KOPT-K1 (cell line): ENCODE data around the gene CCL15.

Experiments
- H3K27ac ChIP-seq: fragments of 200-600 bp; sonication (generic); 2 replicates; pipeline ENCODE4 v1.5.1; 2016; ENCODE audit warnings: antibody characterized with exemption, mild to moderate bottlenecking, low read depth, low read length; ENCODE audit not compliant: poor library complexity, severe bottlenecking
- H3K36me3 ChIP-seq: fragments of 200-600 bp; sonication (generic); 2 replicates; pipeline ENCODE4 v1.5.1; 2017; ENCODE audit warnings: antibody characterized with exemption, mild to moderate bottlenecking, low read length, moderate library complexity; ENCODE audit not compliant: insufficient read depth
- H3K9me3 ChIP-seq: fragments of 200-600 bp; sonication (generic); 2 replicates; pipeline ENCODE4 v1.5.1; 2017; ENCODE audit warnings: antibody characterized with exemption, low read length, mild to moderate bottlenecking; ENCODE audit not compliant: insufficient read depth, poor library complexity, severe bottlenecking

CCL15 gene

DNA sequence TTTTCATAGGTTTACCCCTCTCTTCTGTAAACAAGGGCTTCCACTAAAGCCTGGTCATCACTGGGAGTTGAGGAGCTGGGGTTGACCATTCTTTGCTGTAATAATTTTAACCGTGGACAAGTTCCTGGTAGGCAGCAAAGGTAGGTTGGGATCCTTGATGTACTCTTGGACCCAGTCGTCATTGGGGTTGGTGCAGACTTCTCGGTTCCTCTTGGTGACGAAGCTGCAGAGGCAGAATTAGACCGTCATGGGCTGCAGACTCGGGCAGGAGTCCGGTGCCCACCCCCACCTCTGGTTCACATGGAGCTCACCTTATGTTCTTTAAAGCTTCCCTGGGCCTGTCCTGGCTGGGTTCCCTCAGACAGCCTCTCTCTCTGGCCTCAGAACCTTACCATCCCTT is 23.8 kb downstream of the CCL15 start:
- Histone ChIP-seq H3K36me3 (no peaks in the 10 kb centered on the region), H3K27ac (no peak overlapping the region), H3K9me3 (no peaks in the 10 kb centered on the region)

DNA sequence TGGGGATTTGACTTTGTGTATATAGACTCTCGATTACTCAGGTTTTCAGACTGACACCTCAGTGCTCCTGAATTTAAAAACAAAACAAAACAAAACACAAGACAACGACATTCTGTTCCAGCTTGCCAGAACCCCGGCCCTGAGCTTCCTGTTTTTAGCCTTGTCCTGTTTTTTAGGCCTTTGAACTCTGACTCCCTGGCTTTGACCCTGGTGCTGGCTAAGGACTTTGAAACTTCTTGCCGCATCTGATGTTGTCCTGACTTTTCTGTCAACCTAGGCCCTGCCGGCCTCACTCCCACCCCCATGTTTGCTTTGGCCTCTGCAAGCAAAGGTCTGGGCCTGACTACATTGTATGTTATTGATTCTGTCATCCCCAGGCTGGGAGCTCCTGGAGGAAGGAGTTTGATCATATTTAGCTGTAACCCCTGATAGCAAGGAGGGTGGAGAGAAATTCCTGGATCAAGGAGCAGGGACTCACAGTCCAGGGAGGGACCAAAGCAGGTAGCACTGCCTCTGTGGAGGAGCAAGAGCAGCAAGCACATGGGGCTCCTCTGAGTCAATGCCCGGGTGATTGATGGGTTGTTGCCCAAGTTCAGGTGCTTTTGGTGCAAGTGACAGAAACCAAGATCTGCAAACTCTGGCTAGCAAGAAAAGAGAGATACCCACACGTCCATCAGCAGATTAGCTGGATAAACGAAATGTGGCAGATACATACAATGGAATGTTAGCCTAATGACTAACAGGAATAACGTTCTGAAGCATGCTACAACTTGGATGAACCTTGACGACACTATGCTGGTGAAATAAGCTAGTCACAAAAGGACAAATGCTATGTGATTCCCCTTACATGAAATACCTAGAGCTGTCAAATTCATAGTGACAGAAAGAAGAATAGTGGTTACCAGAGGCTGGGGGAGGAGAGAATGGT is 27.8 kb downstream of the CCL15 start:
- no peak overlapping the region for H3K27ac ChIP-seq
- H3K36me3 ChIP-seq: no peaks in the 10 kb centered on the region

DNA sequence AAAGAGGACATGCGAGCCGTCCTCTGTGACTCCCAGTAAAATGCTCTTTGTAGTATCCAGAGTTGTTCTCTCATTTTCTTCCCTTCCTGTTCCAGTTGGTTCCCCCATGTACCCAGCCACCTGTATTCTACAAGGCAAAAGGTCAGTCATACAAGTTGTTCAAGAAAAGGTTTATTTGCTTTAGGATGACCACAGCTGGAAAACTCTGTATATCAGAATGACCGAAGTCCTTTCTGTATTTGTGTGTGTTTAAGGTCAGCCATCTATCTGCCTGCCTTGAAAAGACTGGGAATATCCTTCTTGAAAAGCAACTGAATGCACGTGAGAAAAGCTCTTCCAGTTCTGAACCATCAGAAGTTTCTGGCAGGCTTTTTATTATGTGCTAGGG is 28.4 kb downstream of the CCL15 start:
- no peak overlapping the region for H3K27ac ChIP-seq
- H3K36me3 ChIP-seq: no peaks in the 10 kb centered on the region

More for the DNA sequence above, 27.8 kb downstream of the CCL15 start:
- H3K9me3 ChIP-seq: no peaks in the 10 kb centered on the region

DNA sequence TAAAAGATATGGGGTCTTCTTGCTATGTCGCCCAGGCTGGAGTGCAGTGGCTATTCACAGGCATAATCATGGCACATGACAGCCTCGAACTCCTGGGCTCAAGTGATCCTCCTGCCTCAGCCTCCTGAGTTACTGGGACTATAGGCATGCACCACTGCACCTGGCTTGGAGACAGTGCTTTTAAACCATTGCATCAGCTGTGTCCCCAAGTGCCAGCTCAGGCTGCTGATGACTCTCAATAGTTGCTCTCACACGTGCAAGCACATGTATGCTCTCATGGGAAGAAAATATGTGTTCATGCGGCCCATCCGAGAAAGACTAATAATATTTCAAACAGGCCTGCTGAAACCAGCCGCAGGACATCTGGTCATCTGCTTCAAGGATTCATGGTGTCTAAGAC is 28.8 kb downstream of the CCL15 start:
- Histone ChIP-seq H3K36me3 (no peaks in the 10 kb centered on the region), H3K27ac (no peak overlapping the region), H3K9me3 (no peaks in the 10 kb centered on the region)

More for the DNA sequence above, 28.4 kb downstream of the CCL15 start:
- H3K9me3 ChIP-seq: no peaks in the 10 kb centered on the region

DNA sequence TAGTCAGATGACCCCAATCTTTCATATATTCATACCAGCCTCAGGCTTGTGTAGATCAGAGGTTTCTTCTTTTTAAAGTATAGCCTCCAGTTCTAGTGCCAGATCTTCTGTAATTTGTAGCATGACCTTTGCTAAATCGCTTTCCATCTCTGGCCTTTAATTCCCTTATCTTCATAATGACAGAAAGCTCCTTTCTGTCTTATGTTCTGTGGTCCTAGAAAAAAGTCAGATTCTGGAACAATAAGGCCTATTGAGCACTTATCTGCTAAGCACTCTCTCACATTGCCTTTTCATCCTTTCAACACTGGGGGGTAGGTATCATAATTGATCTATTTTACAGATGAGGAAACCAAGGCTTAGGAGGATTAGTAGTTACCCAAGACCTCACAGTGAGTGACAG is 29.3 kb downstream of the CCL15 start:
- H3K27ac ChIP-seq: no peak overlapping the region
- no peaks in the 10 kb centered on the region for H3K36me3 ChIP-seq
- H3K9me3 ChIP-seq: no peaks in the 10 kb centered on the region

DNA sequence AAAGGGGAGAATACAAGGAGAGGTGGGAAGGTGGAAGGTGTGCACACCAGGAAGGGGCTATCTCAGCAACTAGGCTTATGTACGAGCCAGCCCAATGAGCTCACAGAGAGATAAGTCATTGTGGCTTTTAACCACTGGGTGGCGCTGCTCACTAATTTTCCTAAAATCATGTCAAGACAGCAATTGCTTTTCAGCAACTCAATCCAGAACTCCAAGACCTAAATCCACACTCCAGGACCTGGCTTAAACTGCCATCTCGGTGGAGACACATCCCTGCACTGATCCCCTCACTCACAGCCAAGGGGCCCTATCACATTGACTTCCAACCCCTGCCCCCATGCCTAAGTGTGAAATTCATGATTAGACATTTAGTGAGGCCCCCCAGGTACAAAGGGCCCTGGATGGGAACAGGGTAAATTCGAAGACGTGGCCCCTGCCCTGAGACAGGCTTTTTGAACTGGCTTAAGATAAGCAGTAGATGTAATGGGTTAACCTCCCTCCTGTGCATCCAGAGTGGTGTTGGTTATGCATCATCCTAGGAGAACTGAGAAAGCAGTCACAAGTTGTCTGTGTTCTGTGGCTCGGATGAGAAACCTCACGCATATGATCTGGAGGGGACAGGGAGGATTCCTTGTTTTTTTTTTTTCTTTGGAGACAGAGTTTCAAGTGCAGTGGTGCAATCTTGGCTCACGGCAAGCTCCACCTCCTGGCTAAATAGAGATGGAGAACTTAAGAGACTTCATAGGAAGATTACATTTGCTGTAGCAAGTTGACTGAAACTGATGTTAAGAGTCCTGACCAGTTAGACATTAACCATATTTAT is 31.6 kb downstream of the CCL15 start:
- Histone ChIP-seq H3K9me3 (no peaks in the 10 kb centered on the region), H3K36me3 (no peaks in the 10 kb centered on the region), H3K27ac (no peak overlapping the region)

DNA sequence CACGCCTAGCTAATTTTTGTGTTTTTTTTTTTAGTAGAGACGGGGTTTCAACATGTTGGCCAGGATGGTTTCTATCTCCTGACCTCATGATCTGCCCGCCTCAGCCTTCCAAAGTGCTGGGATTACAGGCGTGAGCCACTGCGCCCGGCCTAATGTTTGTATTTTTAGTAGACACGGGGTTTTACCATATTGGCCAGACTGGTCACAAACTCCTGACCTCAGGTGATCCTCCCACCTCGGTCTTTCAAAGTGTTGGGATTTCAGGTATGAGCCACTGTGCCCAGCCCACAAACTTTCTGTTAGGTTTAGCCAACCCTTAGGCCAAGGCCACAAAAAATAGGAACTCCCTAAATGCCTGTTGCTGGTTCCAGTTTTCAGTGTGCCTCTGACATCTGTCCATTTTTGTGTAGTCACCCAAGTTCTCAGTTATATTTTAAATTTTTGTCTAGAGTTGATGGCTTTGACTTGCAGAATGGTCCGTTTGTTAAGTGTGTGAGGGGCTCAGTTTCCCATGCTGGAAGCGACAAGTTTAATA is 32.8 kb downstream of the CCL15 start:
- no peak overlapping the region for H3K27ac ChIP-seq
- no peaks in the 10 kb centered on the region for H3K36me3 ChIP-seq
- H3K9me3 ChIP-seq: no peaks in the 10 kb centered on the region

DNA sequence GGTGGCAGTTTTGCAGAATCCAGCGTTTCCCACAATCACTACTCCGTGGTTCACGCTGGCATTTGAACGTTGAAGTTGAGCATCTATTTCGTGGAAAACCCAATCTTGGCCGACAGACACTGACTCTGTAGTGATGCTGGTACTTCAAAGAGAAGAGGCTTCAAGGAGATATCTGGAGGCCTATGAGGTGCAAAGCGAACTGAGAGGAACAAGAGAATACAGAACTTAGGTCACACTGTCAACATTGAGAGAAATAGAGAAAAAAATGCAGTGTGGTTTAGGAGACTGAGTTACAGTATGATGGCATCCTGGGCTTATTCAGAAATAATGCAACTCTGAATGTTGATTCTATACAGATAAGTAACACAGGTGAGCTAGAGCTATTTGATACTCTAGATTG is 36.1 kb downstream of the CCL15 start:
- H3K36me3 ChIP-seq: no peaks in the 10 kb centered on the region
- no peak overlapping the region for H3K27ac ChIP-seq
- no peaks in the 10 kb centered on the region for H3K9me3 ChIP-seq

DNA sequence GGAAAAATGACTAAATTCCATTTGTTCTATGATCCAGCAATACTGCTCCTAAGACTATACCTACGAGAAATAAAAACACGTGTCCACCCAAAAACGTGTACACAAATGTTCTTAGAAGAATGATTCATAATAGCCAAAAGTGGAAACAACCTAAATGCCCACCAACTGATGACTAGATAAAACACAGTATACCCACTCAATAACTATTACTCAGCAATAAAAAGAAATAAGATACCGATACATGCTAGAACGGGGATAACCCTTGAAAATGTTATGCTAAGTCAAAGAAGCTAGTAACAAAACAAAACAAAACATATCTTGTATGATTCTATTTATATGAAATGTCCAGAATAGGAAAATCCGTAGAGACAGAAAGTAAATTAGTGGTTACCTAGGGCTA is 37.7 kb downstream of the CCL15 start:
- no peak overlapping the region for H3K27ac ChIP-seq
- H3K9me3 ChIP-seq: no peaks in the 10 kb centered on the region
- no peaks in the 10 kb centered on the region for H3K36me3 ChIP-seq

DNA sequence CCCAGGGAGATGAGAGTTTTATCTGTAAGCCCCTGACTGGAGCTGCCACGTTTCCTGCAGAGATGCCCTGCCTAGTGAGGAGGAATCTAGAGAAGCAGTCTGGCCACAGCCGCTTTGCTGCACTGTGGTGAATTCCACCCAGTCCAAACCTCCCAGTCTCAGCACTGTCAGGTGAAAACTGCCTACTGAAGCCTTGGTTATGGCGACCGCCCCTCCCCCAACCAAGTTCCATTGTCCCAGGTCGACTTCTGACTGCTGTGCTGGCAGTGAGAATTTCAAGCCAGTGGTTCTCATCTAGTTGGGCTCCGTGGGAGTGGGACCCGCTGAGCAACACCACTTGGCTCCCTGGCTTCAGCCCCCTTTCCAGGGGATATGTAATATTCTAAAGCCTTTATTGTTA is 47.6 kb downstream of the CCL15 start:
- Histone ChIP-seq H3K36me3 (no peaks in the 10 kb centered on the region), H3K9me3 (no peaks in the 10 kb centered on the region), H3K27ac (no peak overlapping the region)

DNA sequence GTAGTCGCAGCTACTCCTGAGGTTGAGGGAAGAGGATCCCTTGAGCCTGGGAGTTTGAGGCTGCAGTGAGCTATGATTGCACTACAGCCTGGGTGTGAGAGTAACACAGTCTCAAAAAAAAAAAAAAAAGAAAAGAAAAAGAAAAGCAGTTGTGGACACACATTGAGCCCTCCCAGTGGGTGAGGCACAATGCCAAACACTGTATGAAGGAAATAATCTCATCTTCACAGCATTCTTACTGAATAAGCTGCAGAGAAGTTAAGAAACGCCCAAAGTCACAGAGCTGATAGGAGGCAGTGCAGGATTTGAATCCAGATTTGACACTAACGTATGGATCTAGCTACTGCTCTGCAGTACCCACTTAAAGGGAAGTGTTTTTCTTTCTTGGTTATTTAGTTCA is 52.0 kb downstream of the CCL15 start:
- Histone ChIP-seq H3K9me3 (peaks cover 4% of the 10 kb centered on the region), H3K36me3 (no peaks in the 10 kb centered on the region), H3K27ac (no peak overlapping the region)

DNA sequence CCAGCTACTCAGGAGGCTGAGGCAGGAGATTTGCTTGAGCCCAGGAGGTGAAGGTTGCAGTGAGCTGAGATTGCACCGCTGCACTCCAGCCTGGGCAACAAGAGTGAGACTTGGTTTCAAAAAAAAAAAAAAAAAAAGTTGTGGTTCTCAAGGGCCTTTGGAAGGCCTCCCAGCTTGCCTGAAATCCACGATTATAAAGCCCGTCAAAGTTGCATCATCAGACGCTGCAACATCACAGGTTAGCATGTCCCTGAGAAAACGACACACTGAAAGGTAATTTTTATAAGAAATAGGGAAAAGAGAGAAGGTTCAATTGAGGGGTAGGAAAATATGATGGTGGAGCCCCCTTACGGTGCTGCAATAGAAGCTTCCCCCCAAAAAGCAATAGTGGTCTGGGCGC is 53.3 kb downstream of the CCL15 start:
- no peaks in the 10 kb centered on the region for H3K36me3 ChIP-seq
- no peak overlapping the region for H3K27ac ChIP-seq
- peaks cover 8% of the 10 kb centered on the region for H3K9me3 ChIP-seq
